Right forelimb (tissue), 1 donor: Measurements from ENCODE around the gene LSM12.
"Not testable (repeated sequence)": the region's sequence is repeated elsewhere in the genome, so short reads cannot be mapped to it uniquely, and the experiment has no call there.

Source experiments
- DNase-seq: peaks from one replicate; pipeline ENCODE4 v3.0.0-alpha.2; 2018

Gene LSM12

DNA sequence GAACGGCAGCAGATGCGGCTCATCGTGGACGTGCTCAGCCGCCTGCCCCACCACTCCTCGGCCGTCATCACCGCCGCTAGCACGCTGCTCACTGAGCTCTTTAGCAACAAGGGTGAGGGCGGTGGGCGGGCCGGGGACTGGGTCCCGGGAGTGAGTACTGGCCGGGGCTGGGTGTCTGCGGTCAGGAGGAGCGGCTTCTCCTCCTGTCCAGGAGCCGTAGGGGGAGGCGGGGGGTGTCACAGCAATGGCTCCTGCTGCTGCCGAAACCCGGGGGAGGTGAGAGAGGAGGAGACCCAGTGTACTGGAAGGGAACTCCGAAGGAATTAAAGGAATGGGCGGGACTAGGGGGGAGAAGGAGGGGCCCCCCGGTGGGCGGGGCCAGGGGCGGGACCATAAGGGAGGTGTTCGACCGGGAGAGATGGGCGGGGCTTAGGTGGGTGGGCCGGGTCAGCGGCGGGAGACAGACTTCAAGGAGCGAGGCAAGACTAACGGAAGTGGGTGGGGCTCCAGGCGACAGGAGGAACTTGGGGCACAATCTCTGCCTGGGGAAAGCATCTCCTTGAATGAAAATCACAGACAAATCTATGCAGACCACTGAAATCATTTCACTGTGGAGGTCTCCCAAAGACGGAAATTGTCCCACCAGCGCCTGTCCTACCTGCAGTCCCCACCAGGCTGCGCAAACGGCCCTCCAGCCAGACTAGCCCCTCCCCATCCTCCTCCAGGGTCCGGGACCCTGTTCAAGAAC lies 59.7 kb downstream of the LSM12 start:
- peak; percentile 97 for DNase-seq

GRCh38 chr17:44006272-44006597 lies 60.2 kb downstream of the LSM12 start:
- no peak for DNase-seq

DNA sequence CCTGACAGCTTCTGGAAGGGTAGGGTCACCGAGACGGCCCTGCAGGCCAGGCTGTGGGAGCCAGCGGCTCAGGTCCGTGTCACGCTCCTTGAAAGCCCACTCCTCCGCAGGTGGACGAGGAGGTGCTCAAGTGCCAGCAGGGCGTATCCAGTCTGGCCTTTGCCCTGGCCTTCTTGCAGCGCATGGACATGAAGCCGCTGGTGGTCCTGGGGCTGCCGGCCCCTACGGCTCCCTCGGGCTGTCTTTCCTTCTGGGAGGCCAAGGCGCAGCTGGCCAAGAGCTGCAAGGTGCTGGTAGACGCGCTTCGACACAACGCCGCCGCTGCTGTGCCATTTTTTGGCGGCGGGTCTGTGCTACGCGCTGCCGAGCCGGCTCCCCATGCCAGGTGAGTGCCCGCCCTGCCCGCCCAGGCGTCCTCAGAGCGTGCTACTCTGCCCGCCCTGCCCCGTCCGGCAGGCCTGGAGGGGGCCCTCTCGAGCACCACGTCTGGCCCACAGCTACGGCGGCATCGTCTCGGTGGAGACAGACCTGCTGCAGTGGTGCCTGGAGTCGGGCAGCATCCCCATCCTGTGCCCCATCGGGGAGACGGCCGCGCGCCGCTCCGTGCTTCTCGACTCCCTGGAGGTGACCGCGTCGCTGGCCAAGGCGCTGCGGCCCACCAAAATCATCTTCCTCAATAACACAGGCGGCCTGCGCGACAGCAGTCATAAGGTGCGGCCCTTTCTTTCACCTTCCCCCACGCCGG lies 60.8 kb downstream of the LSM12 start:
- peak; percentile 49 for DNase-seq

- DNase-seq, result no peak
These were observed 61.5 kb downstream of the LSM12 start for GRCh38 chr17:44004761-44005526.

DNA sequence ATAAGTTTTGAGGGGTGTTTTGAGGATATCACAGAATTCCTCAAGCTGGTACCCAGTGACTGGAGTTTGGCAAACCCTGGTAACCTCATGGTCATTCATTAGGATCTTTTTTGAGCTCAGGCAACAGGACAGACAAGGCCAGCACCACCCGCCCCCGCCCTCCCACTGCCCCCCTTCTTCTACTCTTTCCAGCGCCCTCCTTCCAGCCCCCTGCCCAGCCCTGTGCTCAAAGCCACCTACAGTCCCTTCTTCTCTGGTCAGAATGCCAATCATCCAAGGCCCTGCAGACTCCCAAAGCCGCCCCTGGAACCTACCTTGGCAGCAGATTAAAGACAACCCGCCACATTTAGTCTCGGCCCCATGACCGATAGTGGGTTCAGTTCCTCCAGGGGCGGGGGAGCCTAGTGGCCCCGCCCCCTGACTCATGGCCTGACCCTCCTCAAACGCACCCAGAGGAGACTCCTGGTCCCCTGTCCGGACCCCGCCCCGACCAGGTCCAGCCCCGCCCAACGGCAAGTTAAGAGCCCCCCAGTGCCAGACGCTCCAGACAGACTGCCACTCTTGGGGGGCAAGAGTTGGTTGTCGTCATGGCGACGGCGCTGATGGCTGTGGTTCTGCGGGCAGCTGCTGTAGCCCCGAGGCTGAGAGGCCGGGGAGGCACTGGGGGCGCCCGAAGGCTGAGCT lies 62.3 kb downstream of the LSM12 start, which contains the start of gene NAGS:
Gene NAGS (plus strand): TSS at position 546 of the 684 bp plus-strand sequence. CDS start 42 bp downstream, at position 588.
- DNase-seq, result no peak

DNA sequence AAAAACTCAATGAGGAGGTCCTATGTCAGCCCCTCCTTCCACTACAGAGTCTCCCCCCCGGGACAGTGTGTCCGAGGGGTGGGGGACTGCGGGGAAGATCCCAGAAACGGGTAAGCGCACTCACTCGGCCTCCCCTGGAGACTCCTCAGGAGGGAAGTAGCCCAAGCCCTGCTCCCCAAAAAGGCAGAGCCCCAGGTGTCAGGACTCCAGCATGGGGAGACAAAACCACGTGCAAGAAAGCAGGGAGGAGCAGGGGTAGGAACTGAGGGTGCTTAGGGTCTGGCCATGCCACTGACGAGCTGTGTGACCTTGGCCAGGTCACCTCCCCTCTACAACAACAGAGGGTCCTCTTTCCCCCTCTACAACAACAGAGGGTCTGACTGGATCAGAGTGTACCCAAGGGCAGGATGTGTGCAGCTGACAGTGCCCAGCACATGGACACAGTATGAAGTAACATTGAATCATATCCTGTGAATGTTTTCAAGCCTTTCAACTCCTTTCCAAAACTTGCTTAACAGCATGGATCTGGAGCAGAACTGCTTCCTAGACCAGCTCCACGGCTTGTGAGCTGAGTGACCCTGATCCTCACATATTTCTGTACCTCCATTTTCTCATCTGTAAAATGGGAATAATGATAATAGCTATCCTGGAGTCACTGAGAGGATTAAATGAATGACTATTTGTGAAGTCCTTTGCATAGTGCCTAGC lies 64.2 kb downstream of the LSM12 start:
- DNase-seq, result no peak

DNA sequence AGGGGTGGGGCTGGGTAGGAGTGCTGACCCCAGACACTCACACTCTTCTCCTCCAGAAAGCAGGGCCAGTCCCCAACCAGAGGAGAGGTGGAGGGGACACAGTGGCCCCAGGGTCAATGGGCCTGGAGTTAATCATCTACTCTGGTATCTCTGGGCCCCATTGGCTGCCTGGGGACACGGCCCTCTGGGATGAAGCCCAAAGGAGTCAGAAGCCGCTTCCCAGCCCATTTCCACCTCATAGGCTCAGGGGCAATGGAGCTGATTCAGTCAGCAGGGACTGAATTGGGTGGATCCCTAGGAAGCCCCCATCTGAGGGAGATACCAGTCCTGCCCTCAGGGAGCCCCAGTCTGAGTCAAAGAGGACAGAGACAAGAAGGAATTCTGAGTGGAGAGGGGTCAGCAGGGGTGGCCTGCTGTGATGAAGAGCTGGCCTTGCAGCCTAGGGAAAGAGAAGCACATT lies 65.0 kb downstream of the LSM12 start:
- no peak for DNase-seq

DNA sequence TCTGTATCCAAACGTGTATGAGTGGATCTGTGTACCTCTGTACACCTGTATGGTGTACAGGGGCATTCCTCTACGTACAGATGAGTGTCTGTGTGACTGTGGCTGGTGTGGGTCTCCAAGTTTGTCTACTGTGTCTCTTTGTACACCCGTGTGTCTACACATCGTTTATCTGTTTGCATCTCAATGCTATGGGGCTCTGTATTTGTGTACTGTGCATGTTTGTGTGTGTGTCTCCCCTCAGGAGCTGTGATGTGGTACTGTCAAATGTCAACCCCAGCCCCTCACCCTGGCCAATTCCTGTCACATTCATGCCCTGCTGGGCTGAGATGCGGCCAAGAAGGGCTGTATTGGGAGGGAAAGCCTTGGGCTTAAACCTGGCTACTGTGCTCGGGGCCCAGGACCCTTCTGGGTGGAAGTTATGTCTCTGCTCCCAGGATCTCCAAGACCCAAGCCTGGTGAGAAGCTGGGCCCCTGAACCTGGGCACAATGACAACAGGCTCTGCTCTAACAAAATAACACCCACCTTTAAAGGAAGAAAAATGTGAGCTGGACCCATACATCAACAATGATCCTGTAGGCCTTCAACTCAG lies 65.5 kb downstream of the LSM12 start:
- DNase-seq, result no peak

DNA sequence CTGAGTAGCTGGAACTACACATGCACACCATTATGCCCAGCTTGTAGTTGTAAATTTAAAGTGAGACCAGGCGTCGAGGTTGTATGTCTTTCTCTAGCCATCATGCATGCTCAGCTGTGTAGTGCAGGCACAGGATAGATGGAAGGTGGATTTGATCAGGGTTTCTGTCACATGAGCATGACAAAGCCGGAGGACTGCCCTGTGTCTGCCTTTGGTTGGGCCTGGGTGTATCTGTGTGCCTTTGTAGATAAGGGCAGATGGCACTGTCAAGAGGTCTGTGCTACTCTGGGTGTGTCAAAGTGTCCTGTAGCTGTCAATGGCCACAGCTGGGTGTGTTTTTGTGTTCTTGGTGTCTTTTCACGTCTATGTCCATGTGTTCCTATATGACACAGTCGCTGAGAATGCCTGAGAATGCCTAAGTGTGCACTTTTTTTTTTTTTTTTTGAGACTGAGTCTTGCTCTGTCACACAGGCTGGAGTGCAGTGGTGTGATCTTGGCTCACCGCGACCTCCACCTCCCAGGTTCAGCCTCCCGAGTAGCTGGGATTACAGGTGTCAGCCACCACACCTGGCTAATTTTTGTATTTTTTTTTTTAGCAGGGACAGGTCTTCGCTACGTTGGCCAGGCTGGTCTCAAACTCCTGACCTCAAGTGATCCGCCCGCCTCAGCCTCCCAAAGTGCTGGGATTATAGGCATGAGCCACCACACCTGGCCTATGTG lies 66.2 kb downstream of the LSM12 start:
- no peak for DNase-seq

DNA sequence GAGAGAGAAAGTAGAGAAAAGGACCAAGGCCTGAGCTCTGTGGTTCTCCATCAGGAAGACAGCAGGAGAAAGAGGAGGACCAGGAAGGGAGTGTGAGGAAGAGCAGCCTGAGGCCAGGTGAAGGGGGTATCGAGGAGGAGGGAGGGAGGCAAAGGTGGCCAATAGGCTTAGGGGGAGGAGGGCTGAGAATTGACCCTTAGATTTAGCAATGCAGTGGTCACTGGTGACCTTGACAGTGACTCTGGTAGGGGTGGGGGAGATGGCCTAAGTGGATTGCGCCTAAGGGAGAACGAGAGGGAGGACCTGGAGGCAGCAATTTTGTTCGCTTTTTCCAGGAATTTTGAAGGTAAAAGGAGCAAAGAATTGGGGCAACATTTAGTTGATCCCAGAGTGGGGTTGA lies 67.4 kb downstream of the LSM12 start:
- DNase-seq, result no peak

DNA sequence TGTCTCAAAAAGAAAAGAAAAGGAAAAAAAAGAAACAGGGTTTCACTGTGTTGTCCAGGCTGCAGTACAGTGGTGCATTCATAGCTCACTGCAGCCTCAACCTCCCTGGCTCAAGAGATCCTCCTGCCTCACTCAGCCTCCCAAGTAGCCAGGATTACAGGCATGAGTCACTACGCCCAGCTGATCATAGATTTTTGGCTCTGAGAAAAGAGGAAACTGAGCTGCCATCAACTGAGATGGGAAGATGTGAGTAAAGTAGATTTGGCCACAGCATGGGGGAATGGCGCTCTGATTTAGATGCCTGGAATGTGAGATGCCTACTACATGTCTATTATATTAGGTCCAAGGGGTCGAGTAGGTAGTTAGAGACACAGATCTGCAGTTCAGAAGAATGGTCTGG lies 67.9 kb downstream of the LSM12 start:
- no peak for DNase-seq

DNA sequence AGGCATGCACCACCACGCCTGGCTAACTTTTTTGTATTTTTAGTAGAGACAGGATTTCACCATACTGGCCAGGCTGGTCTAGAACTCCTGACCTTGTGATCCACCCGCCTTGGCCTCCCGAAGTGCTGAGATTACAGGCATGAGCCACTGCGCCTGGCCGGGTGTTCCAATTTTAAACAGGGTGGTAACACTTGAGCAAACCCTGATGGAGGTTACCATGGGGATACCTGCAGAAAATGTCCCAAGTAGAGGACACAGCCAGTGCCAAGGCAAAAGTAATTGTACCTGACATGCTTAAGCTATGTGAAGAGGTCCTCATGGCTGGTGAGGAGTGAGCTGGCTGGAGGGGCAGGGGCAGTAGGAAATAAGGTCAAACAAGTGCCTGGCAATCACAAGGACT lies 69.3 kb downstream of the LSM12 start:
- not testable (repeated sequence) for DNase-seq

DNA sequence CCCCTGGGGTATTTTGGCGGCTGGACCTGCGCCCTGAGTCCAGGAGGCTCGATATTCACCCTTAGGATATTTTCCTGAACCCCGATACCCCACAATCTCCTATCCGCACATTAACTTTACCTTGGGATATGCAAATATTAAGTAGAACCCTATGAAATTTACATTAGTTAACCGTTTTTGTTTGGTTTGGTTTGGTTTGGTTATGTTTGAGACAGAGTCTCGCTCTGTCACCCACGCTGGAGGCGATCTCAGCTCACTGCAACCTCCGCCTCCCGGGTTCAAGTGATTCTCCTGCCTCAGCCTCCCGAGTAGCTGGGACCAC lies 71.4 kb downstream of the LSM12 start:
- peak; percentile 31 for DNase-seq

GRCh38 chr17:43994272-43995149 lies 72.0 kb downstream of the LSM12 start:
- peak; percentile 67 for DNase-seq

- no peak for DNase-seq
These were observed 73.8 kb downstream of the LSM12 start for GRCh38 chr17:43992641-43993040.

DNA sequence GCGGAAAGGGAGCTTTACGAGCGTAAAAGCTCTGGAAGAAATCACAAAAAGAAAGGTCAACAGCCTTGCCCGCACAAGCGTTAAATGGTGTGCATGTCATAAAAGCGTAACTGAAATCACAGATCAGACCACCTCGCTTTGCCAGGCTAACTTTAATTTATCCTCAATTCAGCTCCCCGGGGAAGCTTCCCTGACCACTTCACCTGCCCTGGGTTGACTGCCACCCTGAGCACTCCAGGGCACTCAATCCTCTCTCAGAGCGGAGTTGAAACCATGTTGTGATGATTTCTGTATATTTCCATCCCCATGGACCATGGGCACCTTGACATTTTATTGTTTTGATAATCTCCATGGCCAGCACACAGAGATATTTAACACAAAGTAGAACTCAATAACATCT lies 78.2 kb downstream of the LSM12 start:
- no peak for DNase-seq

GRCh38 chr17:43987131-43988021 lies 79.1 kb downstream of the LSM12 start:
- no peak for DNase-seq

DNA sequence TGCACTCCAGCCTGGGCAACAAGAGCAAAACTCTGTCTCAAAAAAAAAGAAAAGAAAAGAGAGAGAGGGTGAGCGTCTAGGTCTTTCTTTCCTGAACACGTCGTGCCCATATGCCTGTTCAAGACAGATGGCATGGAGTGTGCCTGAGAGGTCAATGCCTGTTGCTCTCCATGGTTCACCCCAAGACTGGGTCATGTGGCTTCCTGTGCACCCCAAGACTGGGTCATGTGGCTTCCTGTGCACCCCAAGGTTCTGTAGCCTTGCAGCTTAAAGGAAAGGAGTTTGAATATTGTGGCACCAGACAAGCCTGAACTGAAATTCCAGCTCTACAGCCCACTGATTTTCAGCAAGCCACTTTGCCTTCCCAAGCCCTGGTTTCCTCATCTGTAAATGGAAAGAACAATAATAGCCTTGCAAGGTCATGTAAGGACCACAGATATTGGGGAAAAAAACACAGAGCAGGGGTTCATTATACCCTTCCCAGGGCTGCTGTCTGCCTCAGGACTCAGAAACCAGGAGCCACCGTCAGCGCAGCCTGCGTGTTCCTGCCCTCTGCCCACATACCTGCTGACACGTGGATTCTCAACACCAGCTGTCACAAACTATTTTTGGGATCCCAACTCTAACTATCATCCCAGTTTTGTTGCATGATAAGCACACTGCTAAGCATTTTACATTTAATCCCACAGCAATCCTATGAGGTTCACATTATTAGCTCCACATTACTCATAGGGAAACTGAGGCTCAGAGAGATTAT lies 80.1 kb downstream of the LSM12 start:
- no peak for DNase-seq
